Measurements from ENCODE around the gene INHBE. TPM values are rescaled to one million over a fixed set of nuclear protein-coding genes. Genes with fewer than 3 reads are reported as not detected.

The INHBE gene
- total and polyA plus RNA-seq, 2 of the 8 experiments (the other 6 are each of a cell fraction or from before 2014, with no cell fraction given) = 10.2 to 18.8 TPM

DNA sequence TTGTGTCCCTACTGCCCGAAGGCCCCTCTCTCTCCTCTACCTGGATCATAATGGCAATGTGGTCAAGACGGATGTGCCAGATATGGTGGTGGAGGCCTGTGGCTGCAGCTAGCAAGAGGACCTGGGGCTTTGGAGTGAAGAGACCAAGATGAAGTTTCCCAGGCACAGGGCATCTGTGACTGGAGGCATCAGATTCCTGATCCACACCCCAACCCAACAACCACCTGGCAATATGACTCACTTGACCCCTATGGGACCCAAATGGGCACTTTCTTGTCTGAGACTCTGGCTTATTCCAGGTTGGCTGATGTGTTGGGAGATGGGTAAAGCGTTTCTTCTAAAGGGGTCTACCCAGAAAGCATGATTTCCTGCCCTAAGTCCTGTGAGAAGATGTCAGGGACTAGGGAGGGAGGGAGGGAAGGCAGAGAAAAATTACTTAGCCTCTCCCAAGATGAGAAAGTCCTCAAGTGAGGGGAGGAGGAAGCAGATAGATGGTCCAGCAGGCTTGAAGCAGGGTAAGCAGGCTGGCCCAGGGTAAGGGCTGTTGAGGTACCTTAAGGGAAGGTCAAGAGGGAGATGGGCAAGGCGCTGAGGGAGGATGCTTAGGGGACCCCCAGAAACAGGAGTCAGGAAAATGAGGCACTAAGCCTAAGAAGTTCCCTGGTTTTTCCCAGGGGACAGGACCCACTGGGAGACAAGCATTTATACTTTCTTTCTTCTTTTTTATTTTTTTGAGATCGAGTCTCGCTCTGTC, 1.8 kb downstream of the INHBE start (continued):
- TF ChIP-seq POLR2AphosphoS5 (IDR thresholded peaks at IDR 0.05; ENCODE audit: low read depth, low read length) (no peak), ATF2 (IDR thresholded peaks at IDR 0.05; ENCODE audit: low read length) (no peak), ATF3 (IDR thresholded peaks at IDR 0.05; ENCODE audit: insufficient read depth, low read depth, low read length) (no peak), TBP (IDR thresholded peaks at IDR 0.05; ENCODE audit: low read depth, low read length) (no peak), YY1 (IDR thresholded peaks at IDR 0.05; ENCODE audit: low read depth, low read length) (no peak)
